LNCaP clone FGC (cell line): ENCODE measurements around the gene NR5A1.

Experiments
- DNase-seq: peaks from one replicate; pipeline ENCODE4 v3.0.0-alpha.2; 2011; ENCODE audit warnings: low read depth
- H3K4me3 ChIP-seq: 2 replicates; pipeline ENCODE4 v1.5.1; 2011; ENCODE audit warnings: mild to moderate bottlenecking, low read depth, low read length, control low read depth
- CTCF ChIP-seq: IDR thresholded peaks from 2 replicates; pipeline ENCODE4 v1.5.1; 2012; ENCODE audit warnings: mild to moderate bottlenecking; ENCODE audit not compliant: control insufficient read depth, insufficient read depth; ENCODE audit errors: extremely low read depth

NR5A1 gene

GRCh38 chr9:124457079-124457886 lies 49.9 kb downstream of the NR5A1 start:
- H3K4me3 ChIP-seq = no peak overlapping the region
- TF ChIP-seq CTCF = no peak
- no peak for DNase-seq

GRCh38 chr9:124456341-124457078 lies 50.7 kb downstream of the NR5A1 start:
- H3K4me3 ChIP-seq = no peak overlapping the region
- no peak for DNase-seq
- TF ChIP-seq CTCF = no peak

GRCh38 chr9:124455820-124456219 lies 51.4 kb downstream of the NR5A1 start:
- DNase-seq = no peak
- H3K4me3 ChIP-seq = no peak overlapping the region
- no peak for TF ChIP-seq CTCF

GRCh38 chr9:124454791-124455443 lies 52.3 kb downstream of the NR5A1 start:
- TF ChIP-seq CTCF = no peak
- no peak overlapping the region for H3K4me3 ChIP-seq
- no peak for DNase-seq

- H3K4me3 ChIP-seq = no peak overlapping the region
- DNase-seq = no peak
Measured at GRCh38 chr9:124454296-124454695, 52.9 kb downstream of the NR5A1 start.

More at GRCh38 chr9:124454296-124454695, 52.9 kb downstream of the NR5A1 start:
- TF ChIP-seq CTCF = no peak
